GM08714 (cell line): ENCODE results near the gene NOP16.

Experiments
- H3K4me3 ChIP-seq: fragments of 200-500 bp; sonication (Bioruptor generic); 2 replicates; pipeline ENCODE4 v1.5.1; 2014; ENCODE audit warnings: mild to moderate bottlenecking, low read length, inconsistent platforms
- ZNF274 ChIP-seq: IDR thresholded peaks from 2 replicates; pipeline ENCODE4 v1.6.1; 2012; ENCODE audit warnings: mild to moderate bottlenecking, low read depth, low read length

NOP16 gene

DNA sequence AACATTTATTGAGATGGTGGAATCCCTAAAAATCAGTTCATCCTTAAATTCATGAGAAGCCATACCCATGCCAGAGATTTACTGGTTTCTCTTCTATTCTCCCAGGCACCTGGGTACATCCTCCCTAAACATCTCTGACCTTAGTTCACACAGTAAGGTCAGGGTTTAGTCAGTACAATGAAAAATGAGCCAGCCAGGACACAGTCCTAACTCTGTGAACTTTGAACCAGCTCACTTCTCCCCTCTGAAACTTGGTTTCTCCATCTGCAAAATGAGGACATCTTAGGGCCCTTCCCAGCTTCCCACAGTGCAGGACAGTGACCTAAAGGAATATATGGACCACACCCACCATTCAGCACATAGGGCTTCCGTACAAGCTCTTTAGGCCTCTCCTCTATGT is 1.9 kb downstream of the NOP16 start:
- peak overlapping the region; percentile 82; the same call in 1 of the 2 replicates for H3K4me3 ChIP-seq

DNA sequence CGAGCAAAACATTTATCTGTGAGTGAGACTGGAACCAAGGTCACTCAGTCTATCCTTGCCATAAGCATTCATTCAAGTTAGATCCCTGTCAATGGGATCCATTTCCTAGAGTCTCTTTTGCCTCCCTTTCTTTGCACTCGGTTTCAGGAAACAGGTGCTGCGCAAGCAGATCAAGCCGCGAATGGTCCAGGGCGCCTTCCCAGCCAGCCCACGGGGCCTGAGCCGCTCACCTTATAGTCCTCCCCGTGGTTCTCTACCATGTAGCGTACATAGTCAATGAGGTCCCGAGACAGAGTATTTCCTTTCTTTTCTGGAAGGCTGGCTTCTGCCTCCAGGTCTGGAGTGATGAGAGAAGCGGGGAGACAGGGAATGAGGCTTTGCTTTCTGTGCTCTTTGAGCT is 3.4 kb downstream of the NOP16 start:
- H3K4me3 ChIP-seq = no peak overlapping the region
- no peak for TF ChIP-seq ZNF274

More for the DNA sequence above, 1.9 kb downstream of the NOP16 start:
- TF ChIP-seq ZNF274 = no peak

DNA sequence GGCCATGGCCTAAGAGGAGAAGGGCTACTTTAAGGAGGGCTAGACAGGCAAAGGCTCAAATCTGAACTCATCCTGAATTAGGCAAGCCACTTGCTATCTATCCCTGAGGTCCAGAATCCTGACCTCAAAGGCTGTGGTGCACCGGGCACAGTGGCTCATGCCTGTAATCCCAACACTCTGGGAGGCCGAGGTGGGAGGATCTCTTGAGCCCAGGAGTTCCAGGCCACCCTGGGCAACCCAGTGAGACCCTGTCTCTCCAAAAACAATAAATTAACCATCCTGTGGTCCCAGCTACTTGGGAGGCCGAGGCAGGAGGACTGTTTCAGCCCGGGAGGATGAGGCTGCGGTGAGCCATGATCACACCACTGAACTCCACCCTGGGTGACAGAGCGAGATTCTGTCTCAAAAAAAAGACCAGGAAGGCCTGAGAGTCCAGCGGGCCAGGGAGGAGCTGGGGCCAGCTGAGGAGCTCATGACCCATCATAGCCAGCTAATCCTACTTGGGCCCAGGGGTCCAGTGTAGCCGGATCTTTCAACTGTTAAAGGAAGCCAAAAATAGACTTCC is 4.0 kb downstream of the NOP16 start:
- no peak for TF ChIP-seq ZNF274
- no peak overlapping the region for H3K4me3 ChIP-seq

DNA sequence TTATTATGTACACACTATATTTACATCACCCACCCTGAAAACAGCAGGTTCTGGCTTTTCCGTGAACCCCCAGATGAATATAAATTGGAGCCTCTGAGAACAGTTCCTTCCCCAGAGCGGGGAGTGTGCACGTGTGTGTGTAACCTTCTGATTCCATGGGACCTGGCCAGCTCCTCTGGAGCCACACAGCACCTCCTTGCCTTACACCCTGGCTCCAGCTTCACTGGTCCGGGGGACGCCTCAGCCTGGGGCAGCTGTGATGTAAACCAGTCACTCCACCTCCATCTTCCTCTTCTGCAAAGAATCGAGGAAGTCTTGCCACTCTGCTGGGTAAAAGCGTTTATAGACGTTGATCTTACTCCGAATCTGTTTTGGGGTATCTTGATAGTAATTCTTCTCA is 4.4 kb downstream of the NOP16 start:
- H3K4me3 ChIP-seq = no peak overlapping the region

DNA sequence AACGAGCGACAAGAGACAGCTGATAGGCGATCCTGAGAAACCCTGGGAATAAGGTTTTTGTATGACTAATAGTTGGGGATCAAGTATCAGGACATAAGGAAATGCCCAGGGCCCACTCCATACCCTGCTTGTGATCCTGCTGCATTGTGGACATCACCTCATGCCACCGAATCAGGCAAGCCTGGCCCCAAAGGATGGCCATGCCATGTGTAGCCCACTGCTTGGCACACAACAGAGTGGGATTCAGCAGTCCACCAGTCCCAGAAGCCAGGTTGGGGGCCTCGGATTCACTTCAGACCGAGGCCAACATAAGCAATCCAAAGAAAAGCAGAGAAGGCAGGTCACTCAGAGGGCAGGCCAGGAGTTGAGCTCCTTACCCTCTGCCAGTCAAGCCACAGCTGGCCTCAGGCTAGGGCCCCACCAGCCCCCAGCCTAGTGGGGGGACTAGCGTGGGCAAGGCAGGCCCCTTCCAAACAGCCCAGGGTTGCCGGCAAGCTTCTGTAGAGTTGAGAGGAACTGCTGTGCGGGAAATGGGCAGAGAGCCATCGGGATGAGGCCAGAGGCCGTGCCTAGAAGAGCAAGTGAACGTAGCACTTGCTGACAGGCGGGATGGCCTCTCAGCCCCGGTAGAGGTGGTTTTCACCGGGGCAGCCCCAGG is 5.0 kb downstream of the NOP16 start:
- no peak overlapping the region for H3K4me3 ChIP-seq
- TF ChIP-seq ZNF274 = no peak

More for the DNA sequence above, 4.4 kb downstream of the NOP16 start:
- no peak for TF ChIP-seq ZNF274

DNA sequence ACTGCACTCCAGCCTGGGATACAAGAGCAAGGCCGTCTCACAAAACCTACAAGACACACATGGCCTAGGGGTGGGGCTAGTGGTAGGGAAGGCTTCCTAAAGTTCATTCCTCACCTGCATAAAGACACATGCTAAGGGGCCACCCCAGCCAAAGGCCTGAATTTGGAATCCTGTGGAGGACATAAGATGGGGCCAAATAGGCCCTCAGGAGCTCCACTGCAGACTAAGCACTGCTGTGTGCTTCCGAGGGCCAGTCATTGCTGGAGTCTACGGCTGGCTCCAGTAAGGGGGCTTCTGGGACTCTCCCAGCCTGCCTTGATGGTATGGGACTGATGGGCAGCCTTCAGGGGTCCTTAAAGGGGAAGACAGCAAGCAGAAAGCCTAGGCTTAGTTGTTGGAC is 5.7 kb downstream of the NOP16 start:
- no peak for TF ChIP-seq ZNF274
- H3K4me3 ChIP-seq = no peak overlapping the region

DNA sequence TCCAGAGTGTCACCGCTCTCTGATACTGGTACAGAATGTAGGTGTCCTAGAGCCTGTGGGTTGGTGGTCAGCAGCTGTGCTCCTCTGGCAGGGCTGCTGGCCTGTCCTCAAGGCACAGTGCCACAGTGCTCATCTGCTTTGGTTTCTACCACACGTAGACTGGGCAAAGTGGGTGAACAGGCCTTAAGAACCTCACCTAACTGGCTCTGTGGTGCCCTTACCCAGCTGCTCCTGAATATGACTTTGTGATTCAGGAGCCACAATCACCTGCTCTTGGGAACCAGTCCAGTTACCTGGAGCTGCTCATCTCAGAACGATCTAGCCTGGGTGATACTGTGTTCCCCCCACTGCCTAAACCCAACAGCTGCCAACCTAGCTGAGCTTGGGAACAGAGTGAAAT is 6.4 kb downstream of the NOP16 start:
- TF ChIP-seq ZNF274 = no peak

DNA sequence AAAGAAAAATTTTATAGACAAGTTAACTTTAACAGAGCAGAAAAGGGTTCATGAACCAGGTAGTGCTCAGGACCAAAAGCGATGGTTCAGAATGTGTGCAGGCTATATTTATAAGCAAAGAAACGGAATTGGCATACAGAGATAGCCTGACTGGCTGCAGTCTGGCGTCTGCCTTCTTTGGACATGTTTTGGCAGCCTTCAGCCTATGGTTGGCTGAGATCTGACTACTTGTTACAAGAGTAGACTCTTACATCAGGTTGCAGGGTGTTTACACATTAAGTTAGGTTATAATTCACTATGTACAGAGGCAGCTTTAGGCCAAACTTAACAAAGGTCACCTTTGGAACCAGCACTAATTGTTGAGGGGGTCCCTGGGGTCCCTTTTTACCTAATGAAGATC is 7.0 kb downstream of the NOP16 start:
- TF ChIP-seq ZNF274 = no peak

More for the DNA sequence above, 6.4 kb downstream of the NOP16 start:
- no peak overlapping the region for H3K4me3 ChIP-seq

DNA sequence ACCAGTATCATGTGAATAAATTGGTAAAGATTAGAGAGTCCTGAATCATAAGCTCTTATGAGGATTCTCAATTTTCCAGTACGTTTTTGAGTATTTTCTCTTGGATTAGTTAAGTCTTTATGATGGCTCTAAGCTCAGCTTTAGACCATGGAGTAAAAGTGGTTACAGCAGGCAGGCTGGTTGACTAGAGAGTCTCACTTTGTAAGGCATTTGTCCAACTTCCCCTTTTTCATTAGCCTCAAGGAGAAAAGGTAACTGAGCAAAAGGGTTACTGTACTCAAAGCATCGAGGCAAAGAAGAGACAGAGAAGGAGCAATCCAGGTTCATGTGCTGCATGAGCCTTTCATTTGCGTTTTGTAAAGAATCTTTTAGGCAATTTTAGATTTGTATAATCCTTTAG is 8.5 kb downstream of the NOP16 start:
- TF ChIP-seq ZNF274 = no peak
- no peak overlapping the region for H3K4me3 ChIP-seq

More for the DNA sequence above, 7.0 kb downstream of the NOP16 start:
- no peak overlapping the region for H3K4me3 ChIP-seq

DNA sequence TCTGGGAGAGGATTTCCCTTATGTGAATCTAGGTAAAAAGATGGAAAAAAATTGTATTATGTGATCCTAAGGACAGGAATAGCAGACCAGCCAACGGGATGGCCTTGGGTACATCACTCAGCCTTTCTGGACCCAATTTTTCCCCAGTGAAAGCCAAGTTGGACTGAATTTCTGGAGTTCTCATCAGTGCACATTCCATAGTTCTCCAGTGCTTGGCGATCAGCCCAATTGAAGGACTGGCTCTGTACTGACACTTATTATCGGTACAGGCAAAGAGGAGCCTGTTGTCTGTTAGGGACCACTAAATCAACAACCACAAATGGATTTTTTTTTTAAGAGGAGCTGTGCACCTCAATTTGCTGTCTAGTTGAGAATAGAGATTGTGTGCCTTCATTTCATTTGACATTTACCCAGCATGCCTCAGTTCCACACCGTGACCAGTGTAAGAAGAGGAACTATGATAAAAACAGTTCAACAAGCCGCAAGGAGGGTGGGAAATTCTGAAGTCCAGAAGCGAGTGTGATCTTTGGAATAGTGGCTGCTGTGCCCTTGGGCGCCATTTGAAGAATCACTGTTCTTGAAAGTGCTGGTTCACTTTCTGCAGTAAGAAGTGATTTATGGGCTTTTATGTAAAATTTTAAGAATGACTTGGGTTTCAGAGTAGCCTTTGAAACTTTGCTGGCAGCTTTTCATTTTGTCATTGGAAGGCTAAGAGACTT is 15.1 kb downstream of the NOP16 start:
- H3K4me3 ChIP-seq = no peak overlapping the region
- no peak for TF ChIP-seq ZNF274

DNA sequence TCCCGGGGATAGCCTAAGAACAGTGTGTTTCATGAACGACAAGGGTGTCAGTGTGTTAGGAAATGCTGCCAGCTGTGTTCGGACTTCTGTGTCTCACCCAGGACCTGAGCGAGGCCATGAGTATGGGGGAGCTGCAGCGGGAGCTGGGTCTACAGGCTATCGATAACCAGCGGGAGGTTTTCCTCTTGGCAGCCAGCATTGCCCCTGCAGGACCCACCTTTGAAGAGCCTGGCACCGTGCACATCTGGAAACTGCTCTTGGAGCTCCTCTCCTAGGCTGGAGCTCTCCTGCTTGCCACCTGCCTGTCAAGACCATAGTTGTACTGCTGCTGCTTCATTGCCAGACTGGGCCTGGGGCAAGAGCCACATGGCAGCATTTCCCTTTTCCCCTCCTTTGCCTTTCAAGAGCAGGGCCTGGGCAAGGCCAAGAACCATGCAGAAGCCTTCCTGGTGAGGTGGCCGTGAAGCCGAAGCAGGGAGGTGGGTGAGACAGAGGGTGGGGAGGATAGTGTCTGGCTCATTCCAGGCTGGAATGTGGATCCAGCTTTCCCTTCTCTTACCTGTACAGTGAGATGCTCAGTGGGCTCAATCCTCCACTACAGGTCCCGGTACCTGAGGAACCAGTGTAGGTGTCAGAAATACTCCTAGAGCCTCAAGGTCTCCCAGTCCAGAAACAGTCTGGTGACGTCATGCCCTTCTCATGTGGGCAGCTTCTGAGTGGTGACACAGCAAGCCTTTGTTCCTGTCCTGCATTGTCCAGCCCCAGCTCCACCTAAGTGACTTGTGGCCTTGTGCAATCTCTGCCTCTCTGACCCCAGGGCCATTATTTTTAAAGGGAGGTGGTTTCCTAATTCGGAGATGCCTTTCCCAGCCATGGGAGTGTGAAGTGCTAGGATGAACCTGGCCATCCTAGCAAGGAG is 16.5 kb downstream of the NOP16 start:
- H3K4me3 ChIP-seq = no peak overlapping the region
- no peak for TF ChIP-seq ZNF274

DNA sequence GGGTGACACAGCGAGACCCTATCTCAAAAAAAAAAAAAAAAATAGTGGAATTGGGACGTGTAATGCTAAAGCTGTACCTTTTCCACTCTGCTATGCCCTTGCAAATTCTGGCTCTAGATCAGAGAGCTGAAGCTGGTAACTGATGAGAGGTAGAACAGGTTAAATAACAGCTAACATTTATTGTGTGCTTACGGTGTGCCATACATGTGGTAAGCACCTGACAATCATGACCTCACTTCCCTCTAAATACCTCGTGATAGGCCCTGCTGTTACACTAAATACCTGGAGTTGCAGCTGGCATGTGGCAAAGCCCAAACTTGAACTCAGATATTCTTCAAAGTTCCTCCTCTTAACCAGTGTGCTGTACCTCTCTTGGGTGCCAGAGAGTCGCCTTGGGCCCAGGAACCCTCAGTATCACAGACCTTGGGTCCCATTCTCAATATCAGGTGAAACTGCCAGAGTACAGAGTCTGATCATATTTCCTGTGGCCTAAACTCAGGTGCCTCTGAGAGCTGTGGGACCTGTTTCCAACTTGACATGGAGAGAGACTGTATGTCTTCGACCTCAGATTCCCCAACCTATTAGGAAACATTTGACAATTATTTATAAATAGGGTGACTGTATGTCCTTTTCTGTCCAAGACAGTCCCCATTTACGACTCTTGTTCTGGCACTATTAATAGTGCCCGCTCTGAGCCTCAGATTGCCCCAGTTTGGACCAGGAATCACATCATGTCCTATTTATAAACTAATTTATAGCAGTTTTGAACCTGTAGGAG is 18.3 kb downstream of the NOP16 start:
- no peak for TF ChIP-seq ZNF274
- no peak overlapping the region for H3K4me3 ChIP-seq

DNA sequence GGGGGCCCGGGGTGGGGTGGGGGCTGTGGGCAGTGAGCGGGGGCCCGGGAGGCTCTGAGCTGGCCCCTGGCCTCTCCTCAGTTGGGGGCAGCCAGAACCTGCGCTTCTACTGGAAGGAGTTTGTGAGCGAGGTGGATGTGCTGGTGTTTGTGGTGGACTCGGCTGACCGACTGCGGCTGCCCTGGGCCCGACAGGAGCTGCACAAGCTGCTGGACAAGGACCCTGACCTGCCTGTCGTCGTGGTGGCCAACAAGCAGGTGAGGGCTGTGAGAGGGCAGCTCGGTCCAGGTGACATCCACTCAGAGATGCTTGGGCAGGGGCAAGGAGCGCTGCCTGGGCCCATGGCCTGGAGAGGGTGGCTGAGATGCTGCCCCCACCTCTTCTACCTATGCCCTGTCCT is 19.7 kb downstream of the NOP16 start:
- TF ChIP-seq ZNF274 = no peak
- H3K4me3 ChIP-seq = no peak overlapping the region
